Activated T-helper 17 cell treated with anti-CD3 and anti-CD28 coated beads, Interleukin-2, amount 50 U/mL, for 72 hours (primary cell): ENCODE measurements around the gene SCAMP2. TPM values are rescaled to one million over a fixed set of nuclear protein-coding genes. Genes with fewer than 3 reads are reported as not detected.
A peak's percentile ranks its signal among the peaks of the same experiment; 100 is the strongest.

Experiments used
- ATAC-seq: fragments of 150-1000 bp; cut with Tn5 transposase; replicated peaks from 2 replicates; pipeline ENCODE4 v1.10.0; 2021; ENCODE audit warnings: mild to moderate bottlenecking, moderate library complexity
- H3K27ac Mint-ChIP-seq: one replicate; pipeline ENCODE4 v1.8.0; 2022; ENCODE audit warnings: mixed read lengths
- H3K27me3 Mint-ChIP-seq: one replicate; pipeline ENCODE4 v1.8.0; 2022; ENCODE audit warnings: mixed read lengths
- H3K36me3 Mint-ChIP-seq: one replicate; pipeline ENCODE4 v1.8.0; 2022; ENCODE audit warnings: low read depth, mild to moderate bottlenecking, mixed read lengths
- H3K4me1 Mint-ChIP-seq: one replicate; pipeline ENCODE4 v1.8.0; 2022; ENCODE audit warnings: mixed read lengths
- H3K4me3 Mint-ChIP-seq: one replicate; pipeline ENCODE4 v1.8.0; 2022; ENCODE audit warnings: mild to moderate bottlenecking, mixed read lengths
- H3K9me3 Mint-ChIP-seq: one replicate; pipeline ENCODE4 v1.8.0; 2022; ENCODE audit warnings: mixed read lengths
- total RNA-seq, 2 donors: library from RNA; stranded (reverse); gene quantifications; one replicate each; pipeline ENCODE4 v1.2.3, GENCODE V29; 2022

SCAMP2 gene
- total RNA-seq, 2 donors from 2014 or later, result 87.1 to 111 TPM

- Mint-ChIP-seq H3K36me3 (peaks cover 91% of the 10 kb centered on the region), H3K27me3 (no peaks in the 10 kb centered on the region), H3K27ac (peak overlapping the region; percentile 63), H3K9me3 (no peaks in the 10 kb centered on the region), H3K4me1 (peaks cover 26% of the 10 kb centered on the region), H3K4me3 (no peak overlapping the region)
- ATAC-seq, result no peak
Measured at GRCh38 chr15:74800559-74801094, 72.5 kb downstream of the SCAMP2 start.

DNA sequence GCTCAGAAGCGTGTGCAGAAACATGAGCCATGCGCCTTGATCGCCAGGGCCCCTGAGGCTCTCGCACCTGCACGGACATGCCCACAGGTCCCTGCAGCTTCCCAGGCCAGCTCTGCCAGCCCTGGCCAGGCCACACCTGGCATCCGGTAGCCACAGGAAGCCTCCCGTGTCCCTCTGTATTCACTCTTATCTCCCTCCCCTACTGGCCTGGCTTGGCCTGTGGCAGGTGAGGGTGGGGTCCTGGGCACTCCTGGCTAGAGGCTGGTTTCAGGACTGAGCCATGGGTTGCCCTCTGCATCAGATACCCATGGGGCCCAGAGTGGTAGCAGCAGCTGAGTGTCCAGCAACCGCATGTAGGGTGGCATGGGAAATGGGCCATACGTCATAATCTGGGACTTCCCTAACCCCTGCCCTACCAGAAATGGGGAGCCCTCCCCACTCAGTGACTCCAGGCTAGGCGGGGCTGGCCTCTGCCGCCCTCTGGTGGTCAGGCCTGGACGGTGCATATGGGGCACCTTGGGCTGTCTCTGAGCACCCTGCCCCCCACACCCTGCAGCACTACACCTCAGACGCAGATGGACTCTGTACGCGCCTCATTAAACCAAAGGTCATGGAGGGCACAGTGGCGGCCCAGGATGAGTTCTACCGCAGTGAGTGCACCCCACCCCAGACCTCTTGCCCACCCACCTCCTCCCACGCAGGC lies 73.2 kb downstream of the SCAMP2 start:
- Mint-ChIP-seq H3K27me3 (no peaks in the 10 kb centered on the region), H3K4me3 (peak overlapping the region; percentile 40), H3K9me3 (no peaks in the 10 kb centered on the region), H3K4me1 (peaks cover 31% of the 10 kb centered on the region), H3K27ac (peak overlapping the region; percentile 63), H3K36me3 (peaks cover 93% of the 10 kb centered on the region)
- peak; percentile 89 for ATAC-seq

DNA sequence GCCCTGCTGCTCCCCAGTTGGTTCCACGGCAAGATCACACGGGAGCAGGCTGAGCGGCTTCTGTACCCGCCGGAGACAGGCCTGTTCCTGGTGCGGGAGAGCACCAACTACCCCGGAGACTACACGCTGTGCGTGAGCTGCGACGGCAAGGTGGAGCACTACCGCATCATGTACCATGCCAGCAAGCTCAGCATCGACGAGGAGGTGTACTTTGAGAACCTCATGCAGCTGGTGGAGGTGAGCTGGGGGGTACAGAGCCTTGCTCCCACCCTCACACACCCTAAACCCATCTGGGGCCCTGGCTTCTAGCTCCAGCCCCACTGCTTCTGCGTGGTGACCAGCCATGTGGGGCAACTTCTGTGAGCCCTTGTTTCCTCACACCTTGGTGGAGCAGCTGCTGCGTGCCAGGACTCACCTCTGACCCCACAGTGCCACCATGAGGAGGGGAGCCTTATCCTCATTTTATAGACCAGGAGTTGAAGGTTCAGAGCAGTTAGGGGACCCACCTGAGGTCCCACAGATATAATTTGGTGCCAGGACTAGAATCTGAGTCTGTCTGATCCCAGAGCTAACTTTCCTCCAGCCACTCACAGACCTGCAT lies 73.8 kb downstream of the SCAMP2 start:
- H3K27ac Mint-ChIP-seq, result peak overlapping the region; percentile 63
- H3K9me3 Mint-ChIP-seq, result no peaks in the 10 kb centered on the region
- no peaks in the 10 kb centered on the region for H3K27me3 Mint-ChIP-seq
- H3K36me3 Mint-ChIP-seq, result peaks cover 92% of the 10 kb centered on the region
- H3K4me1 Mint-ChIP-seq, result peaks cover 37% of the 10 kb centered on the region
- ATAC-seq, result peak; percentile 11
- H3K4me3 Mint-ChIP-seq, result peak overlapping the region; percentile 40

- Mint-ChIP-seq H3K4me1 (peaks cover 38% of the 10 kb centered on the region), H3K36me3 (peaks cover 85% of the 10 kb centered on the region), H3K9me3 (no peaks in the 10 kb centered on the region), H3K27ac (peak overlapping the region; percentile 63), H3K27me3 (no peaks in the 10 kb centered on the region), H3K4me3 (peak overlapping the region; percentile 40)
- ATAC-seq, result no peak
Measured at GRCh38 chr15:74798388-74799254, 74.5 kb downstream of the SCAMP2 start.

GRCh38 chr15:74795966-74796625 lies 77.1 kb downstream of the SCAMP2 start:
- peak overlapping the region; percentile 76 for H3K4me3 Mint-ChIP-seq
- H3K4me1 Mint-ChIP-seq, result peaks cover 50% of the 10 kb centered on the region
- H3K27ac Mint-ChIP-seq, result peak overlapping the region; percentile 85
- ATAC-seq, result peak; percentile 57
- H3K36me3 Mint-ChIP-seq, result peaks cover 71% of the 10 kb centered on the region
- H3K27me3 Mint-ChIP-seq, result no peaks in the 10 kb centered on the region
- no peaks in the 10 kb centered on the region for H3K9me3 Mint-ChIP-seq

DNA sequence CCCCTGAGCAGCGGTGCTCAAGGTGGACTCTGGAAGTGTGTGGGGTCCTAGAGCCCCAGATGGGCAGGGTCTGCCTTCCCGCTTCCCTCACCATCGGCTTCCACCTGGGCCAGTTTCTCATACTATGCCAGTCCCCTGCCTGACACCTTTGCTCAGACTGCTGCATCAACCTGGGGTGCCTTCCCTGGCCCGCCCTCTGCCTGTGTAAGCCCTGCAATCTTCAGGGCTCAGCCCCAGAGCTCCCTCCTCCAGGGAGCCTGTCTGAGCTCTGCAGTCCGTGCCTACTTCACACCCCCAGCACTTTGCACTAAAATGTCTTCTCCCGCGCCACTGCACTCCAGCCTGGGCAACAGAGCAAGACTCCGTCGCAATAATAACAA lies 78.2 kb downstream of the SCAMP2 start:
- Mint-ChIP-seq H3K36me3 (peaks cover 71% of the 10 kb centered on the region), H3K4me1 (peaks cover 54% of the 10 kb centered on the region), H3K4me3 (peak overlapping the region; percentile 76), H3K27ac (peak overlapping the region; percentile 85), H3K27me3 (no peaks in the 10 kb centered on the region), H3K9me3 (no peaks in the 10 kb centered on the region)
- no peak for ATAC-seq

- peak overlapping the region; percentile 85 for H3K27ac Mint-ChIP-seq
- peak overlapping the region; percentile 76 for H3K4me3 Mint-ChIP-seq
- H3K27me3 Mint-ChIP-seq, result no peaks in the 10 kb centered on the region
- no peaks in the 10 kb centered on the region for H3K9me3 Mint-ChIP-seq
- peaks cover 71% of the 10 kb centered on the region for H3K36me3 Mint-ChIP-seq
- H3K4me1 Mint-ChIP-seq, result peaks cover 54% of the 10 kb centered on the region
- ATAC-seq, result peak; percentile 66
Measured at GRCh38 chr15:74794248-74794969, 78.8 kb downstream of the SCAMP2 start.

Other genes starting within 250 kb of the SCAMP2 start
- 10 to 100 TPM; 47.9 to 56.0 TPM for gene EDC3, start 177.3 kb downstream of the SCAMP2 start, total RNA-seq
- 10 to 100 TPM in 1 of 2 donors, 1 to 10 TPM in 1; 3.3 to 11.4 TPM for gene CYP1A1, start 147.8 kb downstream of the SCAMP2 start, total RNA-seq
- not detected for gene CYP1A2, start 124.5 kb downstream of the SCAMP2 start, total RNA-seq
- 100 to 1,000 TPM; 176 to 316 TPM for gene CSK, start 91.3 kb downstream of the SCAMP2 start, total RNA-seq
- gene LMAN1L, start 60.5 kb downstream of the SCAMP2 start, total RNA-seq, result 1 to 10 TPM in 1 of 2 donors, under 1 TPM in 1; 0.82 to 1.6 TPM
- under 1 TPM; 0.15 to 0.19 TPM for gene CPLX3, start 46.7 kb downstream of the SCAMP2 start, total RNA-seq
- 10 to 100 TPM; 44.1 to 46.7 TPM for gene ULK3, start 30.2 kb downstream of the SCAMP2 start, total RNA-seq
- gene MPI, start 16.7 kb upstream of the SCAMP2 start, total RNA-seq, result 10 to 100 TPM; 51.8 to 98.5 TPM
- gene FAM219B, start 33.5 kb upstream of the SCAMP2 start, total RNA-seq, result 10 to 100 TPM; 65.6 to 98.3 TPM
- 100 to 1,000 TPM; 242 to 337 TPM for gene COX5A, start 64.7 kb upstream of the SCAMP2 start, total RNA-seq
- 1 to 10 TPM; 2.4 to 9.6 TPM for gene RPP25, start 83.4 kb upstream of the SCAMP2 start, total RNA-seq
- gene SCAMP5, start 122.2 kb upstream of the SCAMP2 start, total RNA-seq, result 1 to 10 TPM; 5.1 to 5.3 TPM
- gene PPCDC, start 150.2 kb upstream of the SCAMP2 start, total RNA-seq, result 10 to 100 TPM; 24.2 to 27.5 TPM